NCI-H82 treated with DMSO at 0.1 percent for 48 hours (cell line): ENCODE measurements around the gene SLC51B.
"Not testable (repeated sequence)": the region's sequence is repeated elsewhere in the genome, so short reads cannot be mapped to it uniquely, and the experiment has no call there.

Experiments used
- DNase-seq: peaks from one replicate; lab custom pipeline; 2025; ENCODE audit not compliant: unreplicated experiment; lab: John Stamatoyannopoulos, UW

The SLC51B gene

DNA sequence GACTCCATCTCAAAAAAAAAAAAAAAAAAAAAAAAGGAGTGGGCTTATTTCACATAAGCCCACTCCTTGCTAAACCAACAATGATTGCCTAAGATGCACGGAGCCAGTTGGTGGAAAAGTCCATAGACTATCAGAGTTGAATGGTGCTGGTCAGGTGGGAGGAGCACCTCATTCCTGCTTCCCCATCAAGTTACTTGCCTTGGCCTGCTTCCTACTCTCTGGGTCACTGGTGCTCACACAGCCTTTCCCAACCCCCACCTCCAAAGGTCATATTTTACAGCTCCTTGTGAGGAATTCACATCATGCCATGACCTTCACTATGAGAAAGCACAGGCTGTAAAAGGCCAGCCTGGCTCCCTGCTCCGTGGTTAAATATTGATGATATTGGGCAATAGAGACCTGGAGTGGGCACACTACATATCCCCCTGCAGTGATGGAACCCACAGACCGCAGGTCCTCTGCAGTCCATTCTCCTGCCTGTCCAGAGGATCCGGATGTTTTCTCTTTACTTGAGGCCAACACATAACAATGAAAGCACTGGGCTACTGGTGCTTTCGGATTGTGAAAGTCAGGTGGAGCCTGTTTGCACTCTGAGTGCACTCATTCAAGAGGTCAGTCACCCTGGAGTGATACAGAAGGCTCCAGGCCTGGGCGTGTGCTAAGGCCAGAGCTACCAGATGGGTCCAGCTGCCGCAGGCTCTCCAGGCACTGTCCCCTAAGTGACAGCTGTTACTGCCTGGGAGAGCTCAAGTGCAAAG lies at the start of gene SLC51B:
TSS of gene SLC51B (plus strand) at position 664 of the 758 bp plus-strand sequence. CDS start 4,618 bp downstream, outside the sequence.
- no peak for DNase-seq

GRCh38 chr15:64997066-64997465 lies 48.1 kb upstream of the SLC51B start:
- no peak for DNase-seq

DNA sequence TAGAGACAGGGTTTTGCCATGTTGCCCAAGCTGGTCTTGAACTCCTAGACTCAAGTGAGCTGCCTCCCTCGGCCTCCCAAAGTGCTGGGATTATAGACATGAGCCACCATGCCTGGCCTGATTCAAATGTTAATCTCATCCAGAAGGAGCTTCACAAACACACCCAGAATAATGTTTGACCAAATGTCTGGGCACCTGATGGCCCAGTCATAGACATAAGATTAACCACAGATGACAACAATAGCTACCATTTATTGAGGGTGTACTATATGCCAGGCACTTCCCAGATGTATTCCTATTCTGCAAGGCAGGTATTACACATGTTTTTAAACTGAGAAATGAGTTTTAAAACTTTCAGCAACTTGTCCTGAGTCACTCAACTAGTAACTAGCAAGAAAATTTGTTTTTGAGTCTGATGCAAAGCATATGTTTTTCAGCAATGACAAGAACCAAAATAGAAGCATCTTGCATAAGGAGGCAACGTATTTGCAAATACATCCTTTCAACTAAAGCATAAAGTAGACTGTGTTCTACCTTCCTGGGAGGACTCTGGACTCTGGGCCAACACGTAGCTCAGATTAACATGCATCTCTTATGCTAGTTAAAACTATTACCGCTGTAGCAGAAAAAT lies 47.3 kb upstream of the SLC51B start:
- no peak for DNase-seq

- DNase-seq = no peak
Observed at GRCh38 chr15:65004993-65005392, 40.2 kb upstream of the SLC51B start.

DNA sequence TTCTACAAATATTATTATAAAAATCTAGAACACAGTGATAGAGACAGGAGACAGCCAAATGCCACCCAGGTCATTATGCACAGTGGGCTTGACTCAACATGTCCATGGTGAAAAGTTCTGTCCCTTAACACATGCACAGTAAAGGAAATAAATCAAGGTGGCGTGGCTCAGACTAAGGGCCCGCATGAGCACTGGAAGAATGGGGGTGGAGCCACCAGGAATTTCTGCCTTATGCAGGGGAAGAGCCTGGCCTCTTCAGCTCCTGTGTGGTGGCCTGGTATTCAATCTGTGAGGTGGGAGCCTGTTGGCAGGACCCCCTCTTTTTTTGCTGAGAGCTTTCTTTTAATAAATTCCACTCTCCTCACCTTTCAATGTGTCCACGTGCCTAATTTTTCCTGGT lies 38.3 kb upstream of the SLC51B start:
- no peak for DNase-seq

DNA sequence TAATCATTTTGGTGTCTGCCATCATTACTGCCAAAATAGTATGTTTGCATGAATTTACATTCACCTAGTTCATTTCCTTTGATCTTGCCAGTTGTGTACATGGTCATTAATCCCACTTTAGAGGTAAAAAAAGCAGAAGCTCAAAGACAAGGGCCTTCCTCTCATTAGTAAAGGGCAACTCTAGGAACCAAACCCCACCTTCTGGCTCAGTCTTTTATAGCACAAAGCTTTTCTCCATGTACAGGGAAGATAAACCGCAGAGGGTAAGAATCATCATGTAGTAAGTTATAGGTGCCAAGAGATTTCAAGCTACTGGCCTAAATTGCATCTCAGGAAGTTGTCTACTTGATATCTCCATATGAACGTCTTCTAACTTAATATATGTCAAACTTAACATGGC lies 36.2 kb upstream of the SLC51B start:
- no peak for DNase-seq

DNA sequence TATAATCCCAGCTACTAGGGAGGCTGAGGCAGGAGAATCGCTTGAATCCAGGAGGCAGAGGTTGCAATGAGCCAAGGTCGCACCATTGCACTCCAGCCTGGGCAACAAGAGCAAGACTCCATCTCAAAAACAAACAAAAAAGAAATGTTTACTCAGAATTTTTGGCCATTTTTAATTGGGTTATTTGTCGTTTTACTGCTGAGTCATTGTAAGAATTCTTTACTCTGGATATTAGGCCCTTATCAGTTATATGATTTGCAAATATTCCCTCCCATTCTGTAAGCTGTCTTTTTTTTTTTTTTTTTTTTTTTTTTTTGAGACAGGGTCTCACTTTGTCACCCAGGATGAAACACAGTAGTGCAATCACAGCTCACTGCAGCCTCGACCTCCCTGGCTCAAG lies 34.0 kb upstream of the SLC51B start:
- DNase-seq = not testable (repeated sequence)

DNA sequence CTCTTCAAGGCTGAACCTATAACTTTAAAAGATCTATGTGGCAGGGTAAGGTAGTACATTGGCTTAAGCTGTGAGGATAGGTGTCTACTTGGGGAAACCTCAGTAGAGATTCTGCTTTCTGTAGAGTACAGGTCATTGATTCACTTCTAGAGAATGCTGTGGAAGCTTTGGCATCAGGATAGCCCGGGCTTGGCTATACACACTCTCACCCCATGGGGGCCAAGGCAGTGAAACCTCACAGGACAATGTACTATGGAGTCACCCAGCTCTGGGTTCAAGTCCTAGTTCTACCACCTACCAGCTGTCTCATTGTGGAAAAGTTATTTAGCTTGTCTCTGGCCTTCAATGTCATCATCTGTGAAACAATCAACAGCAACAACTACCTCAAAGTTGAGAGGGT lies 24.8 kb upstream of the SLC51B start:
- DNase-seq = no peak

DNA sequence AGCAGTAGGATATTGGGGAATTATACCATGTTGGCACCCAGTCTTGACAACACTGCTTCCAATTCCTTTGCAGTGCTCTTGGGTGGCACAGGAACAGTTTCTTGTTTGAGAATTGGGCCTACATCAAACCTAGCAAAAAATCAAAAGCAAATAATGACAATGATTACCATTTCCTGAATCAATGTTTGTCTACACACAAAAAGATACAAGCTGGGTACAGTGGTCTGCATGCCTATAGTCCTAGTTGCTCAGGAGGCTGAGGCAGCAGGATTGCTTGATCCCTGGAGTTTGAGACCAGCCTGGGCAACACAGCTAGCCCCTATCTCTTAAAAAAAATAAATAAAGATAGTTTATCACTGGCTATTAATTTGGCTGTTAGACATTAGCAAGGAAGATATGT lies 23.7 kb upstream of the SLC51B start:
- no peak for DNase-seq

DNA sequence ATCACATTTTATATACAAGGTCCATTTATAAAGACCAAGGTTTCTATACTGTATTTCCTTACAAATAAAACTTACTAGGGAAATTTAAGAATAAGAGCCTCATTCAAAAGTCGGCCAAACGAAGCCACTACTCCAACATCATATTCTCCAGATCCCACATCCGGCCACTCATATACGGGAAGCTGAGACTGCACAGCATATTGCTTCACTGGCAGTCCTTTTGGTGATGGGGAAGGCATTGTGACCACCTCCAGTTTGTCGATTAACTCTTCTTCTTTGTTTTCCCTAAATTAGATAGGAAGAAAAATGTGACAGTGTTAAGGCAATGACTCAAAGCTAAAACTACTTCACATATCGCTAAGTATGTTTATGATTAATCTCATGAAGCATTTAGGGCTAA lies 18.4 kb upstream of the SLC51B start:
- no peak for DNase-seq

DNA sequence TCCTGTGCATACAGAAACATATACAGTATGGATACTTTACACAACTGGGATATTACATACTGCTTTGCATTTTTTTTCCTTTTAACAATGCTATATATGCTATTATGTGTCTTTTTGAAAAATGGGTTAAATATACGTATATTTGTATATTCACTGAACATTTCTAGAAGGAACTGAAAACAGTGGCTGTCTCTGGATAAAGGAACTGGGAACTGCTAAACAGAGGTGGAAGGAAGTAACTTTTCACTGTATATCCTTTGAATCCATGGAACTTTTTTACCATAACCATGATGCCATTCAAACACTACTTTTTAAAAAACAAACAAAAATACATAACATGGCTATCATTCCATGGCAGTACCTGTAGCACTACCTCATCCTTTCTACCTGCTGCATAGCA lies 17.6 kb upstream of the SLC51B start:
- no peak for DNase-seq

DNA sequence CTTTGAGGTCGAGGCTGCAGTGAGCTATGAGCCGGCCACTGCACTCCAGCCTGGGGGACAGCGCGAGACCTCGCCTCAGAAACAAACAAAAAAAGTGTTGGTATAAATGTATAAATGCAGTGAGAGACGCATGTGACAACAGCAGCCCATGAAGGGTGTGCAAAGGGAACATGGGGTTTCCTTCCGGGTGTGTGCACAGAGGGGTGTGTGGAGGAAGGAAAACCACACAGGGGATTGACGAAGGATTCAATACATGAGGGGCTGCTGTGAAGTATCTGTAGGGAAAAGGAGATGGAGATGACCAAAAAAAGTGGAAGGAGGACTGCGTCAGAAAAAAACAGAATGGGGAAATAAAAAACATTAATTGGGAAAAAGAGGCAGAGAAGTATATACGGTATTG lies 16.8 kb upstream of the SLC51B start:
- DNase-seq = no peak

GRCh38 chr15:65028921-65029735 lies 16.1 kb upstream of the SLC51B start, which contains the start of gene MTFMT:
Gene MTFMT, minus strand, starts transcription at chr15:65029639. Its CDS starts 26 bp downstream, at chr15:65029613.
- peak; percentile 60 for DNase-seq

DNA sequence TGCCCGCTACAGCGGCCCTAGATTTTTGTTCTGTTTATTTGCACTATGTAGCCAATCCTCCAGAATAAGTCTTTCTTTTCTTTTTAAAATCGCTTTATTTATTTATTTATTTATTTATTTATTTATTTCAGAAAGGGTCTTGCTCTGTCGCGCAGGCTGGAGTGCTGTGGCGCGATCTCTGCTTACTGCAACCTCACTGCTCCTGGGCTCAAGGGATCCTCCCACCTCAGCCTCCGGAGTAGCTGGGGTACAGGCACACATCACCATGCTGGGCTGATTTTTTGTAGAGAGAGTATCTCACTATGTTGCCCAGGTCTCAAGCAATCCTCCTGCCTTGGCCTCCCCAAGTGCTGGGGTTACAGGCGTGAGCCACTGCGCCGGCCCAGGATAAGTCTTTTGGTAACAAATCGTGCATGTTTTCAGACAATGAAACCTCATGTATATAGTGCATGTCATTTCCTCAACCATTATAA lies 15.4 kb upstream of the SLC51B start:
- DNase-seq = no peak

- DNase-seq = peak; percentile 77
Observed at GRCh38 chr15:65032801-65033537, 12.2 kb upstream of the SLC51B start.

GRCh38 chr15:65033659-65034269 lies 11.4 kb upstream of the SLC51B start:
- peak; percentile 46 for DNase-seq

DNA sequence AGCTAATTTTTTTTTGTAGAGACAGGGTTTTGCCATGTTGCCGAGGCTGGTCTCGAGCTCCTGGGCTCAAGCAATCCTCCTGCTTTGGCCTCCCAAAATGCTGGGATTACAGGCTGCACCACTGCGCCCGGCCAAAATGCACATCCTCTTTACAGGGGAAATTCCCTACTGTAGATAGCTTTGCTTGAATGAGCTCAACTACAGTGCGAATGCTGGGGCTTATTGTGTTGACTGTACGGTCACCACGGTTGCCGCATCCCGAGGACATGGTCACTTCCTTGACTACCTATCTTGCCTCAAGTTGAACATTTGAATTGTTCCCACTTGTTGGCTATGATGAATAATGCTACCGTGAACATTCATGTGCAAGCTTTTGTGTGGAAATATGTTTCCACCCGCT lies 10.5 kb upstream of the SLC51B start:
- no peak for DNase-seq

GRCh38 chr15:65037309-65037708 lies 7.9 kb upstream of the SLC51B start:
- DNase-seq = no peak

GRCh38 chr15:65038428-65038827 lies 6.8 kb upstream of the SLC51B start:
- no peak for DNase-seq

DNA sequence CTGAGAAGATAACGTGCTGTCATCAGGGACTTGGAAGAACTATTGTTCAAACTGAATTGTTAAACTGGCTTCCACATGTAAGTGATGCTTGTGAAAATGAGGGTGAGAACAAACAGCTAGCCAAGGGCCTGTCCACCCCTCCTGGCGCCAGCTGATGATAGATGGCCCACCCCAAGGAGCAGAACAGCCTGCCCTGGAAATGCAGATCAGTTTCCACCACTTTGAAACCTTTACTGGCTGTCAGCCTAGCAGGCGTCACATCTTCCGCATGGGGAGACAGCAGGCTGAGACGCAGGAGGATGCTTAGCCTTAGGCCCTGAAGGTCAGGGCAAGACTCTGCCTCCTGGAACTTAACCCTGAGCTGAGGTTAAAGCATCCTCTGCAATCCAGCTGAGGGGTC lies 6.4 kb upstream of the SLC51B start:
- no peak for DNase-seq

GRCh38 chr15:65040461-65040860 lies 4.7 kb upstream of the SLC51B start:
- DNase-seq = no peak
